HUES48 (cell line): Measurements from ENCODE around the gene TIAL1.
"Not testable (repeated sequence)": the region's sequence is repeated elsewhere in the genome, so short reads cannot be mapped to it uniquely, and the experiment has no call there.

Source experiments
- H3K27ac ChIP-seq: one replicate; pipeline ENCODE4 v1.7.0; 2013; ENCODE audit warnings: low read depth, low read length, inconsistent platforms
- H3K27me3 ChIP-seq: 2 replicates; pipeline ENCODE4 v1.6.1; 2013; ENCODE audit warnings: mild to moderate bottlenecking, low read length; ENCODE audit not compliant: control insufficient read depth, insufficient read depth
- H3K36me3 ChIP-seq: 2 replicates; pipeline ENCODE4 v1.6.1; 2013; ENCODE audit warnings: low read length; ENCODE audit not compliant: control insufficient read depth, insufficient read depth
- H3K4me1 ChIP-seq: 2 replicates; pipeline ENCODE4 v1.6.1; 2013; ENCODE audit warnings: mild to moderate bottlenecking, low read length; ENCODE audit not compliant: control insufficient read depth, insufficient read depth
- H3K4me3 ChIP-seq: 2 replicates; pipeline ENCODE4 v1.5.1; 2013; ENCODE audit warnings: mild to moderate bottlenecking, low read depth, low read length
- H3K9ac ChIP-seq: 2 replicates; pipeline ENCODE4 v1.6.1; 2013; ENCODE audit warnings: mild to moderate bottlenecking, low read depth, low read length, moderate library complexity
- H3K9me3 ChIP-seq: 2 replicates; pipeline ENCODE4 v1.6.1; 2013; ENCODE audit warnings: low read length; ENCODE audit not compliant: control insufficient read depth, insufficient read depth

Gene TIAL1

GRCh38 chr10:119633538-119634218 is 36.9 kb upstream of the TIAL1 start:
- Histone ChIP-seq H3K27me3 (no peaks in the 10 kb centered on the region), H3K27ac (no peak overlapping the region), H3K4me3 (no peak overlapping the region), H3K9ac (no peak overlapping the region), H3K36me3 (no peaks in the 10 kb centered on the region), H3K9me3 (no peaks in the 10 kb centered on the region), H3K4me1 (no peaks in the 10 kb centered on the region)

DNA sequence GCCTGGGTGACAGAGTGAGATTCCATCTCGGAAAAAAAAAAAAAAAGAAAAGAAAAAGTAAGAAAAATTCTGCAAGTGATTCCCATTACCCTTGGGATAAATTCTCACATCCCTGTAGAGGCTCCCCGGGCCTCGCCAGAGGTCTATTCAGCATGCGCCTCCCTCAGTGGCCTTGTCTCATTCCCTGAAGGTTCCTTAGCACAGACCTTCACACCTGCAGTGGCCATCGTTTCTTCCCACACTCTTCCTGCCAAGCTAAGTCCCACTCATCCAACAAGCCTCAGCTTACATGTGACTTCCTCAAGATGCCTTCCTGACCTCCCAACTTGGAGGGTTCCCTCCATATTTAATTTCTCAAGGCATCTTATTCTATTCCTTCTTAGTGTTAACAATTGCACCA is 33.5 kb upstream of the TIAL1 start:
- H3K9ac ChIP-seq: no peak overlapping the region
- no peaks in the 10 kb centered on the region for H3K36me3 ChIP-seq
- H3K4me1 ChIP-seq: no peaks in the 10 kb centered on the region
- H3K9me3 ChIP-seq: no peaks in the 10 kb centered on the region
- no peaks in the 10 kb centered on the region for H3K27me3 ChIP-seq
- H3K27ac ChIP-seq: no peak overlapping the region
- no peak overlapping the region for H3K4me3 ChIP-seq

GRCh38 chr10:119625570-119626280 is 29.0 kb upstream of the TIAL1 start:
- Histone ChIP-seq H3K9me3 (no peaks in the 10 kb centered on the region), H3K4me3 (no peak overlapping the region), H3K27ac (no peak overlapping the region), H3K27me3 (no peaks in the 10 kb centered on the region), H3K9ac (no peak overlapping the region), H3K36me3 (no peaks in the 10 kb centered on the region), H3K4me1 (no peaks in the 10 kb centered on the region)

- no peaks in the 10 kb centered on the region for H3K27me3 ChIP-seq
- H3K36me3 ChIP-seq: no peaks in the 10 kb centered on the region
- peaks cover 11% of the 10 kb centered on the region; the same call in 1 of the 2 replicates for H3K4me1 ChIP-seq
- no peak overlapping the region for H3K9ac ChIP-seq
- H3K9me3 ChIP-seq: no peaks in the 10 kb centered on the region
- no peak overlapping the region for H3K27ac ChIP-seq
- no peak overlapping the region for H3K4me3 ChIP-seq
Observed at GRCh38 chr10:119621078-119621384, 24.3 kb upstream of the TIAL1 start.

- no peaks in the 10 kb centered on the region for H3K27me3 ChIP-seq
- no peaks in the 10 kb centered on the region for H3K36me3 ChIP-seq
- H3K27ac ChIP-seq: peak overlapping the region; percentile 1
- H3K4me1 ChIP-seq: peaks cover 11% of the 10 kb centered on the region; the same call in 1 of the 2 replicates
- H3K9me3 ChIP-seq: no peaks in the 10 kb centered on the region
- no peak overlapping the region for H3K4me3 ChIP-seq
- no peak overlapping the region for H3K9ac ChIP-seq
Observed at GRCh38 chr10:119620241-119621077, 23.7 kb upstream of the TIAL1 start.

DNA sequence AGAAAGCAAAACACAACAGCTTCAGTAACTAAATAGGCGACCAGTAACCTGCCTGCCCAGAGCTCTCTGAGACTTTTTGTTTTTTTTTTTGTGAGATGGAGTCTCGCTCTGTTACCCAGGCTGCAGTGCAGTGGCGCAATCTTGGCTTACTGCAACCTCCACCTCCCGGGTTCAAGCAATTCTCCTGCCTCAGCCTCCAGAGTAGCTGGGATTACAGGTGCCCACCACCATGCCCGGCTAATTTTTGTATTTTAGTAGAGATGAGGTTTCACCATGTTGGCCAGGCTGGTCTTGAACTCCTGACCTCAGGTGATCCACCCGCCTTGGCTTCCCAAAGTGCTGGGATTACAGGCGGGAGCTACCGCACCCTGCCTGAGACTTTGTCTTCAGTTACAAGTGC is 23.0 kb upstream of the TIAL1 start:
- H3K9me3 ChIP-seq, H3K4me3 ChIP-seq, H3K27ac ChIP-seq, H3K27me3 ChIP-seq, H3K36me3 ChIP-seq, H3K9ac ChIP-seq: not testable (repeated sequence)
- H3K4me1 ChIP-seq: peaks cover 11% of the 10 kb centered on the region; the same call in 1 of the 2 replicates

- no peaks in the 10 kb centered on the region for H3K9me3 ChIP-seq
- no peaks in the 10 kb centered on the region for H3K36me3 ChIP-seq
- no peak overlapping the region for H3K4me3 ChIP-seq
- H3K27ac ChIP-seq: no peak overlapping the region
- no peak overlapping the region for H3K9ac ChIP-seq
- H3K4me1 ChIP-seq: peaks cover 11% of the 10 kb centered on the region; the same call in 1 of the 2 replicates
- H3K27me3 ChIP-seq: no peaks in the 10 kb centered on the region
Observed at GRCh38 chr10:119619215-119619614, 22.5 kb upstream of the TIAL1 start.

GRCh38 chr10:119616882-119617570 is 20.3 kb upstream of the TIAL1 start:
- Histone ChIP-seq H3K36me3 (no peaks in the 10 kb centered on the region), H3K9ac (no peak overlapping the region), H3K4me1 (peaks cover 11% of the 10 kb centered on the region; the same call in 1 of the 2 replicates), H3K27ac (no peak overlapping the region), H3K4me3 (no peak overlapping the region), H3K27me3 (no peaks in the 10 kb centered on the region), H3K9me3 (no peaks in the 10 kb centered on the region)

DNA sequence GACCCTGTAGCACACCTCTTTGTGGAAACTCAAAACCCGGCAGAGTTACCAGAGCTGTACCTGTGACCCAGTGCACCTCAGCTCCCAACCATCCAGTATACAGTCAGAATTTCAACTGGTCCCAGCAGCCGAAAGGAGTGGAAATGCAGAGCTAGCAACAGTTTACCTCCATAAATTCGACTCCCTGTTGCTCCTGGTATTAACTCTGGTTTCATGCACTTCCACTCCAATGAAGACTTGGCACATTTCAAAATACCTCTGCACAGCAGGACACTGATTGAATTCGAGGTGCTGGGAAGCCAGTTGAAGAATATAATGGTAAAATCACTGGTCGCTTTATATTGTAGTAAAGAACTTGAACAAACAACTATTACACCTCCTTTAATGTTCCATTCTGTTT is 17.9 kb upstream of the TIAL1 start:
- H3K4me3 ChIP-seq: no peak overlapping the region
- H3K27ac ChIP-seq: no peak overlapping the region
- peaks cover 9% of the 10 kb centered on the region; the same call in 1 of the 2 replicates for H3K4me1 ChIP-seq
- H3K9me3 ChIP-seq: no peaks in the 10 kb centered on the region
- H3K27me3 ChIP-seq: no peaks in the 10 kb centered on the region
- H3K9ac ChIP-seq: no peak overlapping the region
- no peaks in the 10 kb centered on the region for H3K36me3 ChIP-seq

GRCh38 chr10:119613741-119614140 is 17.0 kb upstream of the TIAL1 start:
- Histone ChIP-seq H3K4me3 (no peak overlapping the region), H3K36me3 (no peaks in the 10 kb centered on the region), H3K4me1 (peaks cover 6% of the 10 kb centered on the region; the same call in 1 of the 2 replicates), H3K27me3 (no peaks in the 10 kb centered on the region), H3K27ac (no peak overlapping the region), H3K9me3 (no peaks in the 10 kb centered on the region), H3K9ac (no peak overlapping the region)
